Heart left ventricle (tissue), 16 donors: Measurements from ENCODE around the gene MRPL34. TPM values are rescaled to one million over a fixed set of nuclear protein-coding genes. Genes with fewer than 3 reads are reported as not detected.

Experiments
- ATAC-seq, 4 donors: fragments of 200-7000 bp; cut with Tn5 transposase; one replicate each; pipeline ENCODE4 v1.9.1; 2020 to 2022; ENCODE audit warnings: moderate library complexity in 4 of 4, mild to moderate bottlenecking in 3 of 4, moderate number of reproducible peaks in 1 of 4
- DNase-seq, 5 donors: peaks; one replicate each; pipeline ENCODE4 v3.0.0-alpha.2; 2020
- H3K27ac ChIP-seq, 12 donors: fragments of 200-600 bp; sonication (generic) in 4 of 12; one replicate each; pipeline versions ENCODE4 v1.5.0 to v1.8.0; 2016 to 2022; ENCODE audit warnings: mild to moderate bottlenecking in 2 of 12
- H3K27me3 ChIP-seq, 9 donors: fragments of 200-600 bp; sonication (generic) in 2 of 9; one replicate each; pipeline versions ENCODE4 v1.5.1 to v1.8.0; 2016 to 2022; ENCODE audit warnings: mild to moderate bottlenecking in 3 of 9
- H3K36me3 ChIP-seq, 9 donors: fragments of 200-600 bp; sonication (generic) in 2 of 9; one replicate each; pipeline versions ENCODE4 v1.5.0 to v1.8.0; 2018 to 2022; ENCODE audit warnings: mild to moderate bottlenecking in 2 of 9
- H3K4me1 ChIP-seq, 12 donors: fragments of 200-600 bp; sonication (generic) in 4 of 12; one replicate each; pipeline versions ENCODE4 v1.5.0 to v1.8.0; 2016 to 2022; ENCODE audit warnings: mild to moderate bottlenecking in 3 of 12
- H3K4me3 ChIP-seq, 12 donors: fragments of 200-600 bp; sonication (generic) in 4 of 12; one replicate each; pipeline versions ENCODE4 v1.5.0 to v1.8.0; 2017 to 2022; ENCODE audit warnings: mild to moderate bottlenecking in 9 of 12, moderate library complexity in 4 of 12
- H3K9me3 ChIP-seq, 12 donors: fragments of 200-600 bp; sonication (generic) in 4 of 12; one replicate each; pipeline versions ENCODE4 v1.5.0 to v1.8.0; 2016 to 2022; ENCODE audit warnings: mild to moderate bottlenecking in 1 of 12
- CTCF ChIP-seq, 12 donors: fragments of 200-600 bp; sonication (generic) in 4 of 12; IDR thresholded peaks; one replicate each; pipeline versions ENCODE4 v1.5.0 to v1.8.0; 2018 to 2022; ENCODE audit warnings: antibody characterized with exemption in 12 of 12, mild to moderate bottlenecking in 5 of 12
- POLR2A ChIP-seq, 2 donors: fragments of 450-650 bp; IDR thresholded peaks; one replicate each; pipeline ENCODE4 v1.6.1; 2017; ENCODE audit warnings: antibody characterized with exemption in 2 of 2, mild to moderate bottlenecking in 2 of 2, moderate library complexity in 2 of 2
- WGBS, 4 donors: extraction: QIAGEN DNeasy Blood & Tissue Kit in 2 of 4; methylation state at CpG; one replicate each; pipeline versions ENCODE4 v1.1.5 to v1.1.7; 2013 to 2018; 5-methylcytosine and 5-hydroxymethylcytosine counted together
- intact Hi-C, 10 donors: fragments of 100-400 bp; cut with DNase I; formaldehyde crosslinking; loops; one replicate each; pipeline versions ENCODE4 v1.11.1 to v1.14.2; 2022
- polyA plus RNA-seq, 2 donors: library from polyadenylated mRNA; stranded (reverse); fragments of 200-250 nt; gene quantifications; one replicate each; pipeline ENCODE4 v1.2.3, GENCODE V29; 2013
- total RNA-seq, 9 donors: library from RNA; depleted of rRNA in 2 of 9; stranded (reverse); fragments of >200 nt in 2 of 9; fragmentation: NEBNext Ultra II Directional in 3 of 9; extraction: Animal tissue kit (Norgen Biotek cat#: 25700) in 3 of 9; gene quantifications; one replicate each; pipeline versions ENCODE4 v1.1.0 to v1.2.4, GENCODE V29; 2016 to 2023
- donor health status: ischemic (EF 13 %, LVEDD 7.1; RV severe dilation, severe dysfunction).
- donor health status: healthy with polysubstance abuse.
- donor health status: DM: no; HTN: yes; CAD: no.
- donor health status: DM: no; HTN: no; CAD: no.
- donor health status: ischemic (EF 25% LVEDD 6.9; RV normal size, moderate dysfunction).
- donor health status: ischemic (EF 25% LVEDD 5.7; RV mildly dilated, moderate dysfunction).
- donor health status: healthy.
- donor health status: DM: yes; HTN: yes; CAD: no.
- donor health status: ischemic (EF 35%, LVEDD 5.7; RV mildly dilated, moderate dysfunction).
- donor health status: nonischemic (EF 11% LVEDD 7.7; RV severe dilation, severe dysfunction).
- donor health status: DM: yes; HTN: yes; CAD: no.
- donor health status: PGD.
- donor health status: ischemic (EF 29% LVEDD 5.4; RV normal size, mild dysfunction).
- donor health status: nonischemic (EF 23%, LVEDD 6.1; RV moderate dilation, normal function).

The MRPL34 gene
- total and polyA plus RNA-seq, 11 donors, result 97.8 to 389 (median 190) TPM

- 61 to 74% (median 70%) methylated on average over 2 of the region's 2 CpGs for WGBS, 4 donors
- DNase-seq, result no peak
- no peaks in the 10 kb centered on the region for H3K9me3 ChIP-seq
- no peak overlapping the region for H3K4me3 ChIP-seq
- peaks cover 0 to 4% (median 0%) of the 10 kb centered on the region in 9 donors for H3K36me3 ChIP-seq
- no peak for ATAC-seq
- peak overlapping the region in 11 of 12 donors; percentile 25 to 84 (median 68) for H3K27ac ChIP-seq
- TF ChIP-seq POLR2A (IDR thresholded peaks at IDR 0.05) (no peak), CTCF (IDR thresholded peaks at IDR 0.05) (no peak)
- H3K27me3 ChIP-seq, result no peaks in the 10 kb centered on the region
- intact Hi-C loops, result loop anchor here in 9 of 10 donors (1.0 to 10.0 kb wide), 9 partner anchors 37 to 507 kb away; partner anchors contain the start of genes NXNL1 (in 3 of the 9) and RPL18A (in 1 of the 9)
- H3K4me1 ChIP-seq, result peaks cover 0 to 54% (median 37%) of the 10 kb centered on the region in 12 donors
These were observed 42.2 kb downstream of the MRPL34 start for GRCh38 chr19:17347877-17348276.

- TF ChIP-seq POLR2A (IDR thresholded peaks at IDR 0.05), result no peak
- no peak for TF ChIP-seq CTCF (IDR thresholded peaks at IDR 0.05)
- H3K9me3 ChIP-seq, result no peaks in the 10 kb centered on the region
- H3K36me3 ChIP-seq, result no peaks in the 10 kb centered on the region
- DNase-seq (peak; percentile 78 to 88 (median 81)), ATAC-seq (peak; percentile 42 to 80 (median 76))
- WGBS, 4 donors, result 6 to 11% (median 8%) methylated on average over 9 to 12 of the region's 12 CpGs
- H3K27me3 ChIP-seq, result no peaks in the 10 kb centered on the region
- H3K4me1 ChIP-seq, result peaks cover 0 to 59% (median 41%) of the 10 kb centered on the region in 12 donors
- intact Hi-C loops, result loop anchor here in 6 of 10 donors (5.0 to 10.0 kb wide), 4 partner anchors 114 to 506 kb away; partner anchors contain the start of genes NXNL1 (in 3 of the 6) and RPL18A (in 1 of the 6)
- peak overlapping the region in 9 of 12 donors; percentile 11 to 84 (median 72) for H3K27ac ChIP-seq
- peak overlapping the region in 2 of 12 donors; percentile 3 to 28 for H3K4me3 ChIP-seq
These were observed 43.0 kb downstream of the MRPL34 start for GRCh38 chr19:17348700-17349099.

- Histone ChIP-seq H3K36me3 (no peaks in the 10 kb centered on the region), H3K27me3 (no peaks in the 10 kb centered on the region), H3K9me3 (no peaks in the 10 kb centered on the region), H3K4me3 (no peak overlapping the region), H3K27ac (no peak overlapping the region), H3K4me1 (peaks cover 0 to 49% (median 33%) of the 10 kb centered on the region in 12 donors)
- DNase-seq (no peak), ATAC-seq (no peak)
- TF ChIP-seq POLR2A (IDR thresholded peaks at IDR 0.05) (no peak), CTCF (IDR thresholded peaks at IDR 0.05) (no peak)
- WGBS, 4 donors, result 85 to 92% (median 89%) methylated on average over 38 to 45 of the region's 45 CpGs
- intact Hi-C loops, result no loop called here
These were observed 46.3 kb downstream of the MRPL34 start for GRCh38 chr19:17351815-17352435.

- Histone ChIP-seq H3K4me3 (no peak overlapping the region), H3K27me3 (no peaks in the 10 kb centered on the region), H3K4me1 (peaks cover 0 to 47% (median 25%) of the 10 kb centered on the region in 12 donors), H3K27ac (peak overlapping the region in 3 of 12 donors; percentile 29 to 41 (median 34)), H3K36me3 (no peaks in the 10 kb centered on the region), H3K9me3 (no peaks in the 10 kb centered on the region)
- no peak for TF ChIP-seq POLR2A (IDR thresholded peaks at IDR 0.05)
- no peak for TF ChIP-seq CTCF (IDR thresholded peaks at IDR 0.05)
- WGBS, 4 donors, result 25 to 46% (median 33%) methylated on average over 8 to 14 of the region's 14 CpGs
- DNase-seq (no peak), ATAC-seq (peak in 2 of 4 donors; percentile 17 to 38)
- intact Hi-C loops, result no loop called here
These were observed 47.1 kb downstream of the MRPL34 start for GRCh38 chr19:17352608-17353280.
